Measurements from ENCODE around the gene ELAVL3. TPM values are rescaled to one million over a fixed set of nuclear protein-coding genes. Genes with fewer than 3 reads are reported as not detected.

The ELAVL3 gene
- total RNA-seq, 4 donors from 2014 or later, result 0.95 TPM; not detected in 3

GRCh38 chr19:11446271-11446651 lies 34.6 kb downstream of the ELAVL3 start:
- Histone ChIP-seq H3K27ac (no peak overlapping the region), H3K36me3 (peaks cover 0 to 93% (median 0%) of the 10 kb centered on the region in 3 donors), H3K9me3 (no peaks in the 10 kb centered on the region), H3K4me1 (no peaks in the 10 kb centered on the region), H3K27me3 (no peaks in the 10 kb centered on the region), H3K4me3 (no peak overlapping the region)
- no peak for DNase-seq
- TF ChIP-seq, protein P1, sequence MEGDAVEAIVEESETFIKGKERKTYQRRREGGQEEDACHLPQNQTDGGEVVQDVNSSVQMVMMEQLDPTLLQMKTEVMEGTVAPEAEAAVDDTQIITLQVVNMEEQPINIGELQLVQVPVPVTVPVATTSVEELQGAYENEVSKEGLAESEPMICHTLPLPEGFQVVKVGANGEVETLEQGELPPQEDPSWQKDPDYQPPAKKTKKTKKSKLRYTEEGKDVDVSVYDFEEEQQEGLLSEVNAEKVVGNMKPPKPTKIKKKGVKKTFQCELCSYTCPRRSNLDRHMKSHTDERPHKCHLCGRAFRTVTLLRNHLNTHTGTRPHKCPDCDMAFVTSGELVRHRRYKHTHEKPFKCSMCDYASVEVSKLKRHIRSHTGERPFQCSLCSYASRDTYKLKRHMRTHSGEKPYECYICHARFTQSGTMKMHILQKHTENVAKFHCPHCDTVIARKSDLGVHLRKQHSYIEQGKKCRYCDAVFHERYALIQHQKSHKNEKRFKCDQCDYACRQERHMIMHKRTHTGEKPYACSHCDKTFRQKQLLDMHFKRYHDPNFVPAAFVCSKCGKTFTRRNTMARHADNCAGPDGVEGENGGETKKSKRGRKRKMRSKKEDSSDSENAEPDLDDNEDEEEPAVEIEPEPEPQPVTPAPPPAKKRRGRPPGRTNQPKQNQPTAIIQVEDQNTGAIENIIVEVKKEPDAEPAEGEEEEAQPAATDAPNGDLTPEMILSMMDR (IDR thresholded peaks at IDR 0.05), result no peak

GRCh38 chr19:11445141-11445540 lies 35.7 kb downstream of the ELAVL3 start:
- no peak overlapping the region for H3K27ac ChIP-seq
- H3K4me1 ChIP-seq, result no peaks in the 10 kb centered on the region
- H3K9me3 ChIP-seq, result no peaks in the 10 kb centered on the region
- peaks cover 0 to 98% (median 0%) of the 10 kb centered on the region in 3 donors for H3K36me3 ChIP-seq
- DNase-seq, result no peak
- no peak overlapping the region for H3K4me3 ChIP-seq
- no peaks in the 10 kb centered on the region for H3K27me3 ChIP-seq
- TF ChIP-seq, protein P1 (IDR thresholded peaks at IDR 0.05), result no peak

DNA sequence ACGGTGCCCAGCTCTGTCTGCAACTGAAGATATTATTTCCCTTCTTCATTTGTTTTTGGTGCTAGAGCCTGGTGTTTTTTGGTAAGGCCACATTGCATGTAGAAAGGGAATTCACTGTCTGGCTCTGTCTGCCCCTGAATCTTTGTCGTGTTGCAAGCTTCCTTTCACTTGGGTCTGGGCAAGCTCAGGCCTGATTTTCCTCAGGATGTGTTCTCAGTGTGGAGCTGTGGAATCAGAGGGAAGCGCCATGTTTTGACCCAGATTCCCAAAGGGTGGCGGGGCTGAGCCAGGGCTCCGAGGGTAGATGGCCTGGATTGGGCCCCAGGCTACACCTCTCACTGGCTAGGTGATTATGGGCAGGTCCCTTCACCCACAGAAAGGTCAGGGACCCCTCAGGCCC lies 36.8 kb downstream of the ELAVL3 start:
- DNase-seq, result no peak
- Histone ChIP-seq H3K9me3 (no peaks in the 10 kb centered on the region), H3K4me1 (no peaks in the 10 kb centered on the region), H3K27ac (no peak overlapping the region), H3K27me3 (no peaks in the 10 kb centered on the region), H3K4me3 (no peak overlapping the region), H3K36me3 (peaks cover 0 to 93% (median 0%) of the 10 kb centered on the region in 3 donors)
- TF ChIP-seq, protein P1 (IDR thresholded peaks at IDR 0.05), result no peak
- no peak for TF ChIP-seq POLR2A (IDR thresholded peaks at IDR 0.05)

- H3K27ac ChIP-seq, result peak overlapping the region in 2 of 4 donors; percentile 31 to 35
- no peaks in the 10 kb centered on the region for H3K27me3 ChIP-seq
- peaks cover 0 to 19% (median 12%) of the 10 kb centered on the region in 4 donors for H3K4me1 ChIP-seq
- DNase-seq, result peak in 2 of 3 donors; percentile 48 to 71
- no peak overlapping the region for H3K4me3 ChIP-seq
- TF ChIP-seq, protein P1 (IDR thresholded peaks at IDR 0.05), result no peak
- no peak for TF ChIP-seq POLR2A (IDR thresholded peaks at IDR 0.05)
- peaks cover 0 to 57% (median 2%) of the 10 kb centered on the region in 3 donors for H3K36me3 ChIP-seq
- H3K9me3 ChIP-seq, result no peaks in the 10 kb centered on the region
Measured at GRCh38 chr19:11437955-11438354, 42.9 kb downstream of the ELAVL3 start.

GRCh38 chr19:11435833-11436313 lies 45.0 kb downstream of the ELAVL3 start:
- H3K36me3 ChIP-seq, result peaks cover 0 to 36% (median 2%) of the 10 kb centered on the region in 3 donors
- peak overlapping the region; percentile 77 to 87 (median 79) for H3K27ac ChIP-seq
- H3K9me3 ChIP-seq, result no peaks in the 10 kb centered on the region
- peak in 2 of 3 donors; percentile 63 to 65 for DNase-seq
- TF ChIP-seq, protein P1 (IDR thresholded peaks at IDR 0.05), result no peak
- TF ChIP-seq POLR2A (IDR thresholded peaks at IDR 0.05), result peak in 1 of 2 donors; percentile 6
- peak overlapping the region; percentile 61 to 73 (median 66) for H3K4me3 ChIP-seq
- no peaks in the 10 kb centered on the region for H3K27me3 ChIP-seq
- H3K4me1 ChIP-seq, result peaks cover 0 to 19% (median 12%) of the 10 kb centered on the region in 4 donors

Measured in Peyer's patch (tissue), 4 donors.